HG02642 (cell line): ENCODE measurements around the gene UACA.
"Not testable (repeated sequence)": the region's sequence is repeated elsewhere in the genome, so short reads cannot be mapped to it uniquely, and the experiment has no call there.

ENCODE experiments used
- ATAC-seq: cut with Tn5 transposase; IDR thresholded peaks from one replicate; pipeline ENCODE4 v1.9.1; 2021; ENCODE audit warnings: mild to moderate bottlenecking; ENCODE audit not compliant: unreplicated experiment, poor library complexity

The UACA gene

GRCh38 chr15:70754862-70755261 is 8.5 kb downstream of the UACA start:
- no peak for ATAC-seq

DNA sequence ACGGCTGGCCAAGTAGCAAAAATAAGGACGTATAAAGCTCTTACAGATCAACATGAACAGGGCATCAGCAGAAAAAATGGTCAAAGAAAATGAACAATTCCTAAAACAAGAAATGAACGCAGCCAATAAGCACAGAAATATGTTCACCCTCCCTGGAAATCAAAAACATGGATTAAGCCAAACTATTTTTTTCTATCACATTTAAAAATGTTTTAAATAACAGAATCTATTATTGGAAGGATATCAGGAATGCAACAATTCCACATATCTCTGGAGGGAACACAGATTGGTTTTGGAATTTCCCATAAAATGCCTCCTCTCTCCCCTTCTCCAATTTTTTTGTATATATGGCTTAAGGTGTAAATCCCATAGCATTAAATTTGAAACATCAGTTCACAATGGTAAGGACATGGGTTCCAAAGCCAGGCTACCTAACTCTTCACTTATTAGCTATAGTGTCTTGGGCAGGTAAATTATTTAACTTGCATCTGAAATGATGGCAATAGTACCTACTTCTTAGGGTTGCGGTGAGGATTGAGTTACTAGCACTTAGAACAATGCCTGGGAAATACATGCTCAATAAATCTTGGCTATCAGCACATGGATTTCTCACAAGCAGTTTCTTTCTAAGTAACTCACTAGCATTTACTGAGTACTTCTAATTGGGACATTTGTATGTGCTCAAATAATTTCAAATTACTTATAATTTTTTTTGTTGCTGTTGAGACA is 10.1 kb downstream of the UACA start:
- no peak for ATAC-seq

DNA sequence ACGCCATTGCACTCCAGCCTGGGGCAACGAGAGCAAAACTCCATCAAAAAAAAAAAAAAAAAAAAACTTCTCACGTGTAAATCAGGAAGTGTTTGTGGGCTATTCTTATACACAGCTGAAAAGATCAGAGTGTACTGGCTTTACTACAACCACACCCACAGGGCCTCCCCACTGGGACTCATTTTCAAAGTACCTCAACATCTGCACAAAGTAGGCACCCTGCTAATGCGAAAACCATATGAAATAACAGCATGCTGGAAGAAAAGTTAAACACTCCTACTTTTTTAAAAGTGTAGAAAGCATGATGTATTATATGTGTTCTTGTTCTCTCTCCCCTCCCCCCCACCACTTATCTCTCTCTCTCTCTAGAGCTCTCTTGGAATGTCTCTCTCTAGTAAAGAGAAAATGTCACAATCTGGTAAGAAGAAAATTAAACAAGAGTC is 11.1 kb downstream of the UACA start:
- ATAC-seq, result no peak

DNA sequence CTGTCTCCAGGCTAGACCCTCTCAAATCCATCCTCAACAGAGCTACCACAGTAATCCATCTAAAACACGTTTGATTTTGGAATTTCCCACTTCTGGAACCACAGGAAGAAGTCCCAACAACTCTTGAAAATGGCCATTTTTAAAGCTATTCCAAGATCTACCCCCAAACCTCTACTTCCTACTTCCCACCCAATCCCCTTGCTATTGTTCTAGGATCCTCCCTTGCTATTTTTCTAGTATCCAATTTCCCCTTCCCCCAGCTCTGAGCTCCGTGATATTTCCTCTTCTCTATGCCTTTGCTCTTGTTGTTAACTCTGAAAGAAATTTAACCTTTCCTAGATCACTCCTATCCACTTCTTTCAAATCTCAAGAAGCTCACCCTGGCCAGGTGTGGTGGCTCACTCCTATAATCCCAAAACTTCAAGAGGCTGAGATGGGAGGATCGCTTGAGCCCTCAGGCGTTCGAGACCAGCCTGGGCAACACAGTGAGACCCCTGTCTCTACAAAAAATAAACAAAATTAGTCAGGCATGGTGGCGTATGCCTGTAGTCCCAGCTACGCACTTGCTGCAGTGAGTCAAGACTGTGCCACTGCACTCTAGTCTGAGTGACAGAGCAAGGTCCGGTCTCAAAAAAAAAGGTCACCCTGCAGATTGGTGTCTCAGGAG is 13.0 kb downstream of the UACA start:
- ATAC-seq, result no peak

DNA sequence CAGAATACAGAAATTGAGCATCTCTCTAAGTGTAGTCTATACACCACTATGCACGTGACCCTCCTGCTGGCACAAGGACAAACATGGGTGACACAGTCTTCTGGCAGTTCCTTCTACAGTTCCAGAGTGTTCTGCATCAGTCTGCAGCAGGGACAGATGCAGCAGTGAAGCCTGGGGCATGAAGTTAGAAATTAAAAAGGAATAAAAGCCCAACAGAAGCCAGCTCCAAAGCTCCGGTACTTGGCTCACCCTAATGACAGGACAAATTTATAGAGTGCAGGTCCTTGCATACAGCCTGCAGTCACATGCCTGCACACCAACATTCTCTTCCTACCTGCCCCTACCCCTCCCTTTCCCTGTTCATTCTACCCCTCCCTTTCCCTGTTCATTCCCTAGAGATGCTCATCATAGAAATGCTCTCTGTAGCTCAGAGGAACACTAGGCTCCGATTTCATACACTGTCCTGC is 15.0 kb downstream of the UACA start:
- ATAC-seq, result no peak

DNA sequence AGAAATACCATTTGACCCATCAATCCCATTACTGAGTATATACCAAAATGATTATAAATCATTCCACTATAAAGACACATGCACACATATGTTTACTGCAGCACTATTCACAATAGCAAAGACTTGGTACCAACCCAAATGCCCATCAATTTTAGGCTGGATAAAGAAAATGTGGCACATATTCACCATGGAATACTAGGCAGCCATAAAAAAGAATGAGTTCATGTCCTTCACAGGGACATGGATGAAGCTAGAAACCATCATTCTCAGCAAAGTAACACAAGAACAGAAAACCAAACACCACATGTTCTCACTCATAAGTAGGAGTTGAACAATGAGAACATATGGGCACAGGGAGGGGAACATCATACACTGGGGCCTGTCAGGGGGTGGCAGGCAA is 16.8 kb downstream of the UACA start:
- not testable (repeated sequence) for ATAC-seq

- ATAC-seq, result no peak
Observed at GRCh38 chr15:70742928-70743327, 20.4 kb downstream of the UACA start.

DNA sequence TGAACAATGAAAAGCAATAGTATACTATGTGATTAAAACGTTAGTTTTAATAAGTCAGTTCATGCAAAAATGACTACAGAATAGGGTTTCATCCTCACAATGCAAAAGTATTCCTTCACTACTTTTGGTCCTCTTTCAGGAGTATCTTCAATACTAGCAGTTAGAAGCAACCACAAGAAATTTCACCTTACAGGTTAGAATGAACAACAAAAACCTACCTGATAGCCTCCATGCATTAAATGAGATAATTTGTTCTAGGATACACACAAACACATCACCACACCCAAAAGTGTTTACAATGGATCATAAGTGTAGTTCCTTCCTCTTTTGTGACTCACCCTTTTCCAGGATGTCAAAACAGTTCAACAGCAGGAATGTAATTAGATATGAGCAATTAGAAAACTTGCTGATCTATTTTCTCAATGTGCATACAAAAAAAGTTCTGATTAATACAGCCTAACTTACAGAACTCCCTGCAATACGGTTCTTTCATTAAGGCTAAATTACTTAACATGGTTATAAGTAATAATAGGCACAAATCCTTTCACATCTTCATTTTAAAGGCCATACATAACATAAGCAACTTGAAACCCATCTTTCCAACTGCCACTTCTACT is 21.6 kb downstream of the UACA start:
- ATAC-seq, result no peak

GRCh38 chr15:70741107-70741531 is 22.2 kb downstream of the UACA start:
- ATAC-seq, result no peak

- not testable (repeated sequence) for ATAC-seq
Observed at GRCh38 chr15:70735040-70735439, 28.3 kb downstream of the UACA start.

- no peak for ATAC-seq
Observed at GRCh38 chr15:70729164-70729563, 34.2 kb downstream of the UACA start.

GRCh38 chr15:70726753-70727152 is 36.6 kb downstream of the UACA start:
- no peak for ATAC-seq

- no peak for ATAC-seq
Observed at GRCh38 chr15:70723927-70724326, 39.4 kb downstream of the UACA start.

GRCh38 chr15:70723122-70723422 is 40.3 kb downstream of the UACA start:
- no peak for ATAC-seq

DNA sequence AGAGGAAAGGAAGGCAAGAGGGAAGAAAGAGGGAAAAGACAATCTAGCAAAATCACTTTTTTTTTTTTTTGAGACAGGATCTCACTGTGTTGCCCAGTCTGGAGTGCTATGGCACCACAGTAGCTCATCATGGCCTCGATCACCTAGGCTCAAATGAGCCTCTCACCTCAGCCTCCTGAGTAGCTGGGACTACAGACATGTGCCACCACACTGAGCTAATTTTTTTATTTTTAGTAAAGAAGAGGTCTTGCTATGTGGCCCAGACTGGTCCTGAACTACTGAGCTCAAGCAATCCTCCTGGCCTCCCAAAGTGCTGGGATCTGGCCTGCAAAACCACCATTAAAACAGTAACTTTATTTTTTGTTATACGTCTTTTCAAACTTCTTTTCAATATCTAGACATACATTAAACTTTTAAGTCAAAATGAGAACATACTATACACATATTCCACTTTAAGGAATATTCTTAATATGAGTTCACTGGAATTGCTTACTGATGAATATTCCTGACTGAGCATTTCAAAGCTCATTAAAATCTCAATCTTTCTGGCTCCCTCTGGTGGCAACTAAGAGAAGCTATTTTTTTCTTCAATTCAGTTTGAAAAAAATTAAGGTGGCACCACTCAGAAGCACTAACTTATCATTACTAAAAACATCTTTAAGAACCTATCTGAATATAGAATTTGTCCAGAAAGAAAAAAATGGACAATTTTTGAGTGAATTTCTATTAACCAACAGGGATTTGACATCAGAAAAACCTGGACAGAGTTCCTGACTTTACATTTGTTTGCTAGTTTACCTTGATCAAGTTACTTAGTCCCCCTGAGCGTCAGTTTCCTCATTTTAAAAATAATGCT is 40.9 kb downstream of the UACA start:
- no peak for ATAC-seq

GRCh38 chr15:70720228-70721016 is 42.9 kb downstream of the UACA start:
- ATAC-seq, result no peak

DNA sequence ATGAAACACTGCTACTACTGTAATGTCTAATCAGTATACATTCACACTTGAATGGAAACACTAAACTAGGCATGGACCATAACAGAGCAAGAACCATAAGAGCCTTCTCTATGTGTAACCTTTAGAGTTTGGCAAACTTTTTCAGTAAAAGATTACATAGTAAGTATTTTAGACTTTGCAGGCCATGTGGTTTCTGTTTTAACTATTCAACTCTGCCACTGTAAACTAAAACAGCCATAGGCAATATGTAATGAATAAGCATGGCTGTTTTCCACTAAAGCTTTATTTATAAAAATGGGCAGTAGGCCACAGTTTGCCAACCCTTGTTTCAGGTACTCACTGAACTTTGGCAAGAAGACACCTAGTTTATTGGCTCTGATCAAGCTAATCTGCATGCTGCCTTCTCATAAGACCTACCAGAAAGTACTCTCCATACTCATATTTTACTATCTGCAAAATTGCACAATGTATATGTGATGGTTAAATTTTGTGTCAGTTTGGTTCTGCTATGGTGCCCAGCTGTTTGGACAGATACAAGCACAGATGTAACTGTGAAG is 46.0 kb downstream of the UACA start:
- no peak for ATAC-seq

DNA sequence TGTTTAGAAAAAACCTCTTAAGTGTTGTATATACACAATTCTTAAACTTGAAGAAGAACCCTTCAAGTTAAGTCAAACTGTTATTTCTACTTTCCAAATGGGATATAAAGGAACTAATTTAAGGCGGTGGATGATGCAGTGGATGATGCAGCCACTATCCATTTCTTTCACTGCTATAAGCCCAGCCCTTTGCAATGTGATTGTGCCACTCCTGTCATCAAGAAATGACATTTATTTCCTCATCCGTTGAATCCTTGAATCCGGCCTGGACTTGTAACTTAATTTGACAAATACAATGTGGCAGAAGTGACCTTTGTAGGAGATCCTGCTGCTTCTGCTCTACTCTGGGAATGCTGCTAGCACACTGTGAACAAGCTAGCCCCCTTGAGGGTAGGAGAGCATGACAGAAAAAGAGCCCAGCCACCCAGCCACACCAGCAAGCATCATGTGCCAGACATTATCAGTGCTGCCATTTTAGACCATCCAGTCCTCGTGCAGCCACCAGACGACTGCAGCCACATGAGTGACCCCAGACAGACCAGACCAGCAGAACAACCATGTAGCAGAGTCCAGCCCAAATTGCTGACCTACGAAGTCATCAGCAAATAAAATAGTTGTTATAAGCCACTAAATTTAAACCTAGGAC is 47.4 kb downstream of the UACA start:
- no peak for ATAC-seq

- no peak for ATAC-seq
Observed at GRCh38 chr15:70714565-70714964, 48.8 kb downstream of the UACA start.
